Measurements from ENCODE around the gene CDC25B. TPM values are rescaled to one million over a fixed set of nuclear protein-coding genes. Genes with fewer than 3 reads are reported as not detected.
A peak's percentile ranks its signal among the peaks of the same experiment; 100 is the strongest.

The CDC25B gene
- total and polyA plus RNA-seq, 2 of the 13 experiments (the other 11 are each of a cell fraction or from before 2014, with no cell fraction given): 14.5 to 19.4 TPM

DNA sequence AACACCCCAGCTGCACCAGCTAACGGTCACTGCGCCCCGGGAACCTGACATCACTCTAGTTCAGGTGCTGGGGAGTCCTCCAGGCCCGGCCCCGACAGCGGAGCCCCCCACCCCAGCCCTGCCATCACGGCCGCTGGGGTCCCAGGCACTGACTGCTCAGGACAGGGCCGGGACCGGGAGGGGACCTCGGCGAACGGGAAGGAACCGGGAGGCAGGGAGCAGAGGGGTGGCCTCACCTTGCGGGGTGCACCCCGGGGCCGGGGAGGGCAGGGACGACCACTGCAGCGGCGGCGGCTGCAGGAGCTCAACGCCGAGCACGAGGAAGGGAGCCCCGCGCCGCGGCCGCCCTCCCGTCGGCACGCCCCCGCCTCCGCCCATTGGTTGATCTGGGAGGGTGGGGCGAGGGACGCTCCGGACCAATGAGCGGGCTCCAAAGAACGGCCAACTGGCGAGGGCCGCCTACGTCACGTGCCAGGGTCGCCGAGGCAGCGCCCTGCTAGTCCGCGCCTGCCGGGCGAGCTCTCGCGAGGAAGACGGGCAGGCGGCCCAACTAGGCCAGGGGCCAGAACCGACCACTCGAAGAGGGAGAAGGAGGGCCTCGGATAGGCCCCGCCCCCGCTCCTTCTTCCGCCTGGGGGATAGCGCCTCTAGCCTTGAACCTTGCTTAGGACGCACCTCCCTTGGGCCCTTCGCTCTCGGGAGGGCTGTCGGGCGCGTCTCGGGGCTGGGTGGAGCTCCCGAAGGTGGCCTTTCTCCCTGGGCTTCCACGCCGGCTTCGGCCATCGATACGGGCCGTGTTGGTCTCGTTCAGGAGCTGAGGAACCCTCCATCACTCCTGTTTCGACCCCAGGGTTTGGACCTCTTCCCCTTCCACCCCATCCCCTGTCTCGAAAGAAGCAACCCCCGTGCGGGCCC, 28.4 kb upstream of the CDC25B start, which contains the start of gene ADISSP (continued):
- TF ChIP-seq, protein P1, sequence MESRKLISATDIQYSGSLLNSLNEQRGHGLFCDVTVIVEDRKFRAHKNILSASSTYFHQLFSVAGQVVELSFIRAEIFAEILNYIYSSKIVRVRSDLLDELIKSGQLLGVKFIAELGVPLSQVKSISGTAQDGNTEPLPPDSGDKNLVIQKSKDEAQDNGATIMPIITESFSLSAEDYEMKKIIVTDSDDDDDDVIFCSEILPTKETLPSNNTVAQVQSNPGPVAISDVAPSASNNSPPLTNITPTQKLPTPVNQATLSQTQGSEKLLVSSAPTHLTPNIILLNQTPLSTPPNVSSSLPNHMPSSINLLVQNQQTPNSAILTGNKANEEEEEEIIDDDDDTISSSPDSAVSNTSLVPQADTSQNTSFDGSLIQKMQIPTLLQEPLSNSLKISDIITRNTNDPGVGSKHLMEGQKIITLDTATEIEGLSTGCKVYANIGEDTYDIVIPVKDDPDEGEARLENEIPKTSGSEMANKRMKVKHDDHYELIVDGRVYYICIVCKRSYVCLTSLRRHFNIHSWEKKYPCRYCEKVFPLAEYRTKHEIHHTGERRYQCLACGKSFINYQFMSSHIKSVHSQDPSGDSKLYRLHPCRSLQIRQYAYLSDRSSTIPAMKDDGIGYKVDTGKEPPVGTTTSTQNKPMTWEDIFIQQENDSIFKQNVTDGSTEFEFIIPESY (CRISPR knock-in tag; IDR thresholded peaks at IDR 0.05): no peak
- TF ChIP-seq, protein P2, sequence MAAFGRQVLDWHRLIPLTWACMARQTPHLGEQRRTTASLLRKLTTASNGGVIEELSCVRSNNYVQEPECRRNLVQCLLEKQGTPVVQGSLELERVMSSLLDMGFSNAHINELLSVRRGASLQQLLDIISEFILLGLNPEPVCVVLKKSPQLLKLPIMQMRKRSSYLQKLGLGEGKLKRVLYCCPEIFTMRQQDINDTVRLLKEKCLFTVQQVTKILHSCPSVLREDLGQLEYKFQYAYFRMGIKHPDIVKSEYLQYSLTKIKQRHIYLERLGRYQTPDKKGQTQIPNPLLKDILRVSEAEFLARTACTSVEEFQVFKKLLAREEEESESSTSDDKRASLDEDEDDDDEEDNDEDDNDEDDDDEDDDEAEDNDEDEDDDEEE (CRISPR knock-in tag; IDR thresholded peaks at IDR 0.05): peak; percentile 99
- TF ChIP-seq ZNF329 (CRISPR knock-in tag; IDR thresholded peaks at IDR 0.05; ENCODE audit: low read depth) (peak; percentile 73; the same call in 1 of the 2 replicates), KLF12 (CRISPR knock-in tag; IDR thresholded peaks at IDR 0.05; ENCODE audit: borderline replicate concordance) (peak; percentile 86; the same call in 1 of the 2 replicates), SNRNP70 (IDR thresholded peaks at IDR 0.05; ENCODE audit: low read depth, low read length) (no peak), XRCC5 (optimal IDR thresholded peaks at IDR 0.05; ENCODE audit: low read length) (no peak), RXRA (CRISPR knock-in tag; IDR thresholded peaks at IDR 0.05) (peak; percentile 90), SP4 (CRISPR knock-in tag; IDR thresholded peaks at IDR 0.05) (peak; percentile 98), SATB2 (CRISPR knock-in tag; IDR thresholded peaks at IDR 0.05) (peak; percentile 88), MYNN (CRISPR knock-in tag; IDR thresholded peaks at IDR 0.05; ENCODE audit: low read depth) (no peak), JUNB (CRISPR knock-in tag; IDR thresholded peaks at IDR 0.05; ENCODE audit: borderline replicate concordance) (no peak), ZNF30 (CRISPR knock-in tag; IDR thresholded peaks at IDR 0.05) (peak; percentile 23; the same call in 1 of the 2 replicates), CCDC6 (CRISPR knock-in tag; IDR thresholded peaks at IDR 0.05) (peak; percentile 40; the same call in 1 of the 2 replicates), ZNF354B (CRISPR knock-in tag; IDR thresholded peaks at IDR 0.05) (peak; percentile 6), NR2F2 (IDR thresholded peaks at IDR 0.05; ENCODE audit: borderline replicate concordance, low read depth) (0 out of 2 replicates have a peak, but pooled peaks have one; percentile 29)
- TF ChIP-seq, protein P3, sequence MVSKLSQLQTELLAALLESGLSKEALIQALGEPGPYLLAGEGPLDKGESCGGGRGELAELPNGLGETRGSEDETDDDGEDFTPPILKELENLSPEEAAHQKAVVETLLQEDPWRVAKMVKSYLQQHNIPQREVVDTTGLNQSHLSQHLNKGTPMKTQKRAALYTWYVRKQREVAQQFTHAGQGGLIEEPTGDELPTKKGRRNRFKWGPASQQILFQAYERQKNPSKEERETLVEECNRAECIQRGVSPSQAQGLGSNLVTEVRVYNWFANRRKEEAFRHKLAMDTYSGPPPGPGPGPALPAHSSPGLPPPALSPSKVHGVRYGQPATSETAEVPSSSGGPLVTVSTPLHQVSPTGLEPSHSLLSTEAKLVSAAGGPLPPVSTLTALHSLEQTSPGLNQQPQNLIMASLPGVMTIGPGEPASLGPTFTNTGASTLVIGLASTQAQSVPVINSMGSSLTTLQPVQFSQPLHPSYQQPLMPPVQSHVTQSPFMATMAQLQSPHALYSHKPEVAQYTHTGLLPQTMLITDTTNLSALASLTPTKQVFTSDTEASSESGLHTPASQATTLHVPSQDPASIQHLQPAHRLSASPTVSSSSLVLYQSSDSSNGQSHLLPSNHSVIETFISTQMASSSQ (IDR thresholded peaks at IDR 0.05; ENCODE audit: low read depth): no peak
- TF ChIP-seq, protein P3 (CRISPR knock-in tag; IDR thresholded peaks at IDR 0.05; ENCODE audit: borderline replicate concordance): no peak; the same call in none of the 2 replicates
- TF ChIP-seq, protein P4, sequence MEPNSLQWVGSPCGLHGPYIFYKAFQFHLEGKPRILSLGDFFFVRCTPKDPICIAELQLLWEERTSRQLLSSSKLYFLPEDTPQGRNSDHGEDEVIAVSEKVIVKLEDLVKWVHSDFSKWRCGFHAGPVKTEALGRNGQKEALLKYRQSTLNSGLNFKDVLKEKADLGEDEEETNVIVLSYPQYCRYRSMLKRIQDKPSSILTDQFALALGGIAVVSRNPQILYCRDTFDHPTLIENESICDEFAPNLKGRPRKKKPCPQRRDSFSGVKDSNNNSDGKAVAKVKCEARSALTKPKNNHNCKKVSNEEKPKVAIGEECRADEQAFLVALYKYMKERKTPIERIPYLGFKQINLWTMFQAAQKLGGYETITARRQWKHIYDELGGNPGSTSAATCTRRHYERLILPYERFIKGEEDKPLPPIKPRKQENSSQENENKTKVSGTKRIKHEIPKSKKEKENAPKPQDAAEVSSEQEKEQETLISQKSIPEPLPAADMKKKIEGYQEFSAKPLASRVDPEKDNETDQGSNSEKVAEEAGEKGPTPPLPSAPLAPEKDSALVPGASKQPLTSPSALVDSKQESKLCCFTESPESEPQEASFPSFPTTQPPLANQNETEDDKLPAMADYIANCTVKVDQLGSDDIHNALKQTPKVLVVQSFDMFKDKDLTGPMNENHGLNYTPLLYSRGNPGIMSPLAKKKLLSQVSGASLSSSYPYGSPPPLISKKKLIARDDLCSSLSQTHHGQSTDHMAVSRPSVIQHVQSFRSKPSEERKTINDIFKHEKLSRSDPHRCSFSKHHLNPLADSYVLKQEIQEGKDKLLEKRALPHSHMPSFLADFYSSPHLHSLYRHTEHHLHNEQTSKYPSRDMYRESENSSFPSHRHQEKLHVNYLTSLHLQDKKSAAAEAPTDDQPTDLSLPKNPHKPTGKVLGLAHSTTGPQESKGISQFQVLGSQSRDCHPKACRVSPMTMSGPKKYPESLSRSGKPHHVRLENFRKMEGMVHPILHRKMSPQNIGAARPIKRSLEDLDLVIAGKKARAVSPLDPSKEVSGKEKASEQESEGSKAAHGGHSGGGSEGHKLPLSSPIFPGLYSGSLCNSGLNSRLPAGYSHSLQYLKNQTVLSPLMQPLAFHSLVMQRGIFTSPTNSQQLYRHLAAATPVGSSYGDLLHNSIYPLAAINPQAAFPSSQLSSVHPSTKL (CRISPR knock-in tag; IDR thresholded peaks at IDR 0.05): peak; percentile 43; the same call in 1 of the 2 replicates

Measured in HepG2 (cell line).